Mononuclear cell (primary cell): ENCODE results near the gene MT2A. TPM values are rescaled to one million over a fixed set of nuclear protein-coding genes. Genes with fewer than 3 reads are reported as not detected.
A peak's percentile ranks its signal among the peaks of the same experiment; 100 is the strongest.

Experiments used
- H3K27me3 ChIP-seq: 2 replicates; pipeline ENCODE4 v1.6.0; 2011; ENCODE audit warnings: low read length, control low read depth; ENCODE audit not compliant: insufficient read depth
- H3K4me1 ChIP-seq: 2 replicates; pipeline ENCODE4 v1.5.1; 2011; ENCODE audit warnings: mild to moderate bottlenecking, low read length, control low read depth; ENCODE audit not compliant: insufficient read depth
- H3K4me3 ChIP-seq: 2 replicates; pipeline ENCODE4 v1.5.1; 2011; ENCODE audit warnings: mild to moderate bottlenecking, low read length, moderate library complexity
- H3K9me3 ChIP-seq: 2 replicates; pipeline ENCODE4 v1.5.1; 2011; ENCODE audit warnings: low read depth, mild to moderate bottlenecking, control low read depth, low read length
- total RNA-seq: library from RNA; depleted of rRNA; stranded (reverse); fragments of >200 nt; gene quantifications from one replicate; pipeline ENCODE4 v1.2.3, GENCODE V29; 2012

MT2A gene
- total RNA-seq, 1 donor = 10.9 TPM

DNA sequence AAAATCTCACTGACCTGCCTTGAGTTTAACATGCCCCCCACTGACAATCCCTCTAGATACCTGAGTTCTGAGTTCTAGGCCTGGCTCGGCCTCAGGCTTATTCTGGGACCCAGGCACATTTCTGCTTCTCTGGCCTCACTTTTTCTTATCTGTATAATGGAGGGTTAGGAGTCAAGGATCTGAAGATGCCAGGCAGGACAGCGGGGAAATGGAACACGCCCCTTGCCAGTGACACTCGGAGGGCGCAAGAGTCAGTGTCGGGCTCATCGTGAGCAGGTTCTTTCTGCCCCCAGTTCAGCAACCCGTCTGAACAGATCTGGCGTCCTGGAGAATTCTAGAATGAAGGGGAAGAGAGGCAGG lies 19.6 kb upstream of the MT2A start:
- peaks cover 25% of the 10 kb centered on the region for H3K27me3 ChIP-seq
- peaks cover 8% of the 10 kb centered on the region for H3K4me1 ChIP-seq
- H3K4me3 ChIP-seq = no peak overlapping the region
- no peaks in the 10 kb centered on the region for H3K9me3 ChIP-seq

- no peak within 1 kb of the TSS for H3K4me3 ChIP-seq
- no peaks in the 10 kb centered on the region for H3K9me3 ChIP-seq
- H3K4me1 ChIP-seq = peaks cover 8% of the 10 kb centered on the region
- H3K27me3 ChIP-seq = peaks cover 25% of the 10 kb centered on the region
These were observed 19.0 kb upstream of the MT2A start, which contains the start of gene MT3 for GRCh38 chr16:56589141-56590039. Gene MT3, plus strand, starts transcription at chr16:56589528. Its CDS starts 63 bp downstream, at chr16:56589591.

DNA sequence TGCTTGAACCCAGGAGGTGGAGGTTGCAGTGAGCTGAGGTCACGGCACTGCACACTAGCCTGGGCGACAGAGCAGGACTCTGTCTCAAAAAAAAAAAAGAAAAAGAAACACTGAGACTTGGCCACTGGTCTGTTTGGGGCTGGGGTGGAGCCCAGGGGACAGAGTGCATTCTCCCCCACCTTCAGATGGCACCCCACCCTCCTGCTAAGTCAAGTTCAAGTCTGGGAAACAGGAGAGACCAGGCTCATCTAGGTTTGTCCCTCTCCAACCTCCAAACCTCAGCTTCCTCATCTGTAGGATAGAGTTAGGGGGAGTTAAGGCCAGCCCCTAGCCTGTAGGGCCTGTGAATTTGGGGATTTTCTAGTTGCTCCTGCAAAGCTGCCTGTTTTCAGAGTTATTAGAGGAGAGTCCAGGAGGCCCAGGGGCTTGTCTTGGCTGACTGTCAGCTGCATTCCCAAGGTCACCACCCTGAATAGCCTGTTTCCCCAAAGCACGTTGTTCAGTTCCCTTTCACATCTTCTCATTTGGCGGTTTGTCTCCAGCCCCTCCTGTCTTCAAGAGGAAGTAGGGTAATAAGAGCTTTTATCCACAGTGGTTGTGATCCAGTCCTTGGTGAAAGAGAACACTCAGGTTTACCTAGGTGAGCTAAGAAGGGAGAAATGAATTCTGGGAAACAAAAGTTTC lies 16.9 kb upstream of the MT2A start:
- Histone ChIP-seq H3K9me3 (no peaks in the 10 kb centered on the region), H3K4me1 (peaks cover 8% of the 10 kb centered on the region), H3K4me3 (no peak overlapping the region), H3K27me3 (peaks cover 25% of the 10 kb centered on the region)

DNA sequence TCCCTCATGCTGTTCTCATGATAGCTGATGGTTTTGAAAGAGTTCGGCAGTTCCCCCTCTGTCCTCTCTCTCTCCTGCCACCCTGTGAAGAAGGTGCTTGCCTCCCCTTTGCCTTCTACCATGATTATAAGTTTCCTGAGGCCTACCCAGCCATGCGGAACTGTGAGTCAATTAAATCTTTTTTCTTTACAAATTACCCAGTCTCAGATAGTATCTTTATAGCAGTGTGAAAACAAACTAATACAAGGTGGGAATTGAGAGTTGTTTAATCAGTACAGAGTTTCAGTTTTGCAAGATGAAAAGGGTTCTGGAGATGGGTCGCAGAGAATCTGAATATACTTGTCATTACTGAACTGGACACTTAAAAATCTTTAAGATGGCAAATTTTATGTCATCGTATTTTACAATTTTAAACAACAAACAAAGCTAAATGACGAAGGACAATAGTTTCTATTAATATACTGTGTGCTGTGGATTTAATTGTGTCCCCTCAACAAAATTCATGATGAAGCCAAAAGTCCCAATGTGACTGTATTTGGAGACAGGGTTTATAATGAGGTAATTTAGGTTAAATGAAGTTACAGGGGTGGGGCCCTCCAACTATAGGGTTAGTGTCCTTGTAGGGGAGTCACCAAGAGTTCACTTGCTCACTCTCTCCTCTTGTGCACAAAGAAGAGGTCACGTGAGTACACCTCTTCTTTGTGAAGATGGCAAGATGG lies 14.7 kb upstream of the MT2A start:
- peaks cover 8% of the 10 kb centered on the region for H3K4me1 ChIP-seq

DNA sequence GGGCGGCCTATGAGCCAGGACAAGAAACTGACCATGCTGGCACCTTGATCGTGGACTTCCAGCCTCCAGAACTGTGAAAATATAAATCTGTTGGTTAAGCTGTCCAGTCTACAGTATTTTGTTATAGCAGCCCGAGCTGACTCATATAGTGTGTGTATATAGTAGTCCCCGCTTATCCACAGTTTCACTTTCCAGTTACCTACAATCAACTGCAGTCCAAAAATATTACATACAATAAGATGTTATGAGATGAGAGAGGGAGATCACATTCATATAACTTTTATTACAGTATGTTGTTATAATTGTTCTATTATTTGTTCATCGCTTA lies 14.1 kb upstream of the MT2A start:
- Histone ChIP-seq H3K4me3 (no peak overlapping the region), H3K4me1 (peaks cover 4% of the 10 kb centered on the region), H3K27me3 (peaks cover 10% of the 10 kb centered on the region), H3K9me3 (no peaks in the 10 kb centered on the region)

More for the DNA sequence above, 14.7 kb upstream of the MT2A start:
- no peaks in the 10 kb centered on the region for H3K9me3 ChIP-seq
- peaks cover 14% of the 10 kb centered on the region for H3K27me3 ChIP-seq
- no peak overlapping the region for H3K4me3 ChIP-seq

GRCh38 chr16:56600398-56600999 lies 7.9 kb upstream of the MT2A start:
- Histone ChIP-seq H3K9me3 (no peaks in the 10 kb centered on the region), H3K4me1 (no peaks in the 10 kb centered on the region), H3K4me3 (no peak overlapping the region), H3K27me3 (no peaks in the 10 kb centered on the region)

GRCh38 chr16:56601325-56601724 lies 7.1 kb upstream of the MT2A start:
- Histone ChIP-seq H3K4me3 (no peak overlapping the region), H3K4me1 (no peaks in the 10 kb centered on the region), H3K9me3 (no peaks in the 10 kb centered on the region), H3K27me3 (no peaks in the 10 kb centered on the region)

DNA sequence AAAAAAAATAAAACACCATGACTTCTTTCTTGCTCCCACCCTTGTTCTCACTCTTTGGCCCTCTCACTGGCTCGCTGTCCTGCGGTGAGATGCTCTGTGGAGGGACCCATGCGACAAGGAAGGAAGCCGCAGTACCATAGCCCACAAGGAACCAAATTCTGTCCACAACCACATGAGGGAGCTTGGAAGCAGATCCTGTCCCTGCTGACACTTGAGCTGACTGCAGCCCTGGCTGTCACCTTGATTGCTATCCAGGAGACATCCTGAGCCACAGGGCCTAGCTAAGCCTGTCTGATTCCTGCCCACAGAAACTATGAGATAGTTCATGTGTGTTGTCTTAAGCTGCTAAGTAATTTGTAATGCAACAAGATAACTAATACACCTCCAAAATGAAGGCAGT lies 4.8 kb upstream of the MT2A start:
- no peaks in the 10 kb centered on the region for H3K27me3 ChIP-seq
- peaks cover 17% of the 10 kb centered on the region for H3K4me1 ChIP-seq
- no peak overlapping the region for H3K4me3 ChIP-seq
- no peaks in the 10 kb centered on the region for H3K9me3 ChIP-seq

- H3K27me3 ChIP-seq = no peaks in the 10 kb centered on the region
- peaks cover 30% of the 10 kb centered on the region for H3K4me1 ChIP-seq
- H3K9me3 ChIP-seq = no peaks in the 10 kb centered on the region
- H3K4me3 ChIP-seq = no peak overlapping the region
These were observed 3.4 kb upstream of the MT2A start for GRCh38 chr16:56604966-56605365.

GRCh38 chr16:56605475-56605874 lies 2.9 kb upstream of the MT2A start:
- no peak overlapping the region for H3K4me3 ChIP-seq
- peaks cover 35% of the 10 kb centered on the region for H3K4me1 ChIP-seq
- H3K27me3 ChIP-seq = no peaks in the 10 kb centered on the region
- no peaks in the 10 kb centered on the region for H3K9me3 ChIP-seq

DNA sequence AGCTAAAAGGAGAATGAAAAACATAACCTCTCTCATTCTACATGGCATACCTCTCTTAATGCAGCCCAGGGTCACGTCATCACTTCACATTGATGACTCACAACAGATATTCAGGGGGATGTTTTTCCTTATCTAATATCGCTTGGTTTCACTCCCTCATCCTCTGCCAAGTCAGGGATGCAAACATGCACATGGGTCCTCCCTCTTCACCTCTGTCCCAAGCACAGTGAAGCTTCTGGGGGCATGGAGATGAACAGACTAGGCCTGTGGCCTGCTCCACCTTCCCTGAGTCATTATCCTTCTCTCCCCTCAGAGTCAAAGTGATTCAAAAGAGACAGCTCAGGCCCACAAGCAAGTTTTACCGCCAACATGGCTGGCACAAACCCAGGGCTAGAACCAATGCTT lies 2.3 kb upstream of the MT2A start:
- H3K27me3 ChIP-seq = no peaks in the 10 kb centered on the region
- H3K4me1 ChIP-seq = peaks cover 40% of the 10 kb centered on the region
- H3K4me3 ChIP-seq = no peak overlapping the region
- no peaks in the 10 kb centered on the region for H3K9me3 ChIP-seq

DNA sequence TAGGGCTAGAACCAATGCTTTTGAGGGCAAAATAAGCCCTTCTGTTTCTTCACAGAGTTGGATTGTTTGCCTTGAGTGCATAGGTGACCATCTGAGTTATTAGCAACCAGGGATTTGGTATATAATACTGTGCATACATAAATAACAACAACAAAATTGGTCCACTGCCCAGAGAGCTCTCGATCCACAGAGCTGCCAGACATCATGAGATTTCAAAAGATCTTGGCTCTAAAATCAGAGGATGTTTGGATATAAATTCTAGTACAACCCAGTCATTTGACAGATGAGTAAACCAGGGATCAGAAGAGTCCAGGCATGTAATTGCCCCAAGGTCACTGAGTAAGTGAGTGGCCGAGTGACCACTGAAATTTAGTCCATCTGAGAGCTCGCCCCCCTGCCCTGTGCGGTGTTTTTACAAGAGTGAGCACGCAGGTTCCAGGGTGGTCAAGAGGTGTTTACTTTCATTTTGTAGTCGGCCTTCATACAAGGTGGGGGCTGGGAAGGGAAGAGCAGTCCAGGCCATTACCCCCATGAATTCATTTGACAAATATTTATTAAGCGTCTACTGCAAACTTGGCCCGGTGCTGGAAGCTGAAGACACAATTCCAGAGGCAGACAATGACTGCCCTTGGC lies 1.8 kb upstream of the MT2A start:
- no peaks in the 10 kb centered on the region for H3K27me3 ChIP-seq
- peaks cover 40% of the 10 kb centered on the region for H3K4me1 ChIP-seq
- H3K9me3 ChIP-seq = no peaks in the 10 kb centered on the region
- no peak overlapping the region for H3K4me3 ChIP-seq

- no peaks in the 10 kb centered on the region for H3K27me3 ChIP-seq
- H3K4me1 ChIP-seq = peaks cover 40% of the 10 kb centered on the region
- no peaks in the 10 kb centered on the region for H3K9me3 ChIP-seq
- no peak overlapping the region for H3K4me3 ChIP-seq
These were observed 1.2 kb upstream of the MT2A start for GRCh38 chr16:56607109-56607618.

GRCh38 chr16:56607675-56608042 lies 725 bp upstream of the MT2A start:
- Histone ChIP-seq H3K27me3 (no peaks in the 10 kb centered on the region), H3K4me3 (peak overlapping the region; percentile 77), H3K9me3 (no peaks in the 10 kb centered on the region), H3K4me1 (peaks cover 40% of the 10 kb centered on the region)
